A549 (cell line): Measurements from ENCODE around the gene SLC24A4. TPM values are rescaled to one million over a fixed set of nuclear protein-coding genes. Genes with fewer than 3 reads are reported as not detected.

ENCODE experiments used
- ATAC-seq, 2 experiments: fragments of 200-7000 bp in 1 of 2; fragments of >200 bp in 1 of 2; cut with Nextera tagmentation in 1 of 2; cut with Tn5 transposase in 1 of 2; 3 replicates each; pipeline versions ENCODE4 v1.8.0 to v1.9.1; 2018 to 2020; ENCODE audit warnings: mild to moderate bottlenecking in 1 of 2, moderate library complexity in 1 of 2
- CTCF ChIA-PET: fragments of 300-600 bp; sonication (Branson Sonifier 250); formaldehyde crosslinking; extraction: SDS; loops from one replicate; lab custom pipeline; 2021; ENCODE audit warnings: antibody characterized with exemption, inconsistent platforms; lab: Yijun Ruan, JAX
- POLR2A ChIA-PET: fragments of 350-600 bp; formaldehyde crosslinking; extraction: SDS; loops from one replicate; lab custom pipeline; 2021; ENCODE audit warnings: antibody characterized with exemption, inconsistent platforms; lab: Yijun Ruan, JAX
- DNase-seq, 2 experiments: peaks; one replicate each; pipeline versions ENCODE4 v3.0.0 to v3.0.0-alpha.2; 2011 to 2016; ENCODE audit warnings: low read depth in 1 of 2, low spot score in 1 of 2
- FAIRE-seq: peaks from 2 replicates; lab custom pipeline; 2011; peaks lifted over from hg19 to GRCh38; lab: Jason Lieb, UNC
- H3K27ac ChIP-seq, 2 experiments: fragments of >200 bp; sonication (Bioruptor Twin); formaldehyde crosslinking; 3 replicates each; pipeline ENCODE4 v1.5.1; 2016 to 2017
- H3K4me1 ChIP-seq: fragments of >200 bp; sonication (Bioruptor Twin); formaldehyde crosslinking; 3 replicates; pipeline ENCODE4 v1.6.1; 2016
- H3K4me2 ChIP-seq: fragments of >200 bp; sonication (Bioruptor Twin); formaldehyde crosslinking; 3 replicates; pipeline ENCODE4 v1.6.1; 2016
- H3K4me3 ChIP-seq: fragments of >200 bp; sonication (Bioruptor Twin); formaldehyde crosslinking; 3 replicates; pipeline ENCODE4 v1.5.1; 2016
- H3K9me3 ChIP-seq: fragments of >200 bp; sonication (Bioruptor Twin); formaldehyde crosslinking; 3 replicates; pipeline ENCODE4 v1.6.1; 2016
- BHLHE40 ChIP-seq: IDR thresholded peaks from 2 replicates; pipeline ENCODE4 v1.6.1; 2012; ENCODE audit warnings: low read depth, low read length, inconsistent platforms
- CHD4 ChIP-seq: fragments of 200-600 bp; sonication (generic); IDR thresholded peaks from 2 replicates; pipeline ENCODE4 v1.6.1; 2016; ENCODE audit warnings: antibody characterized with exemption, mild to moderate bottlenecking, borderline replicate concordance
- EHF ChIP-seq: fragments of 250-450 bp; sonication (Bioruptor Pico); IDR thresholded peaks from 2 replicates; pipeline ENCODE4 v1.5.0; 2020; ENCODE audit warnings: mild to moderate bottlenecking
- EP300 ChIP-seq, 2 experiments: fragments of >200 bp; sonication (Bioruptor Twin); formaldehyde crosslinking; IDR thresholded peaks; 2 replicates in 1 of 2; 3 replicates in 1 of 2; pipeline ENCODE4 v1.6.1; 2016 to 2017
- ESRRA ChIP-seq: fragments of 150-350 bp; IDR thresholded peaks from 2 replicates; pipeline ENCODE4 v1.6.1; 2014; ENCODE audit warnings: mild to moderate bottlenecking, low read length, borderline replicate concordance
- FOSL2 ChIP-seq, 2 experiments: fragments of 450-650 bp in 1 of 2; fragments of >200 bp in 1 of 2; sonication (Bioruptor Twin) in 1 of 2; formaldehyde crosslinking; IDR thresholded peaks; 2 replicates each; pipeline versions ENCODE4 v1.5.0 to v1.6.1; 2016 to 2020; ENCODE audit warnings: mild to moderate bottlenecking in 1 of 2, moderate library complexity in 1 of 2
- JUN ChIP-seq, 2 experiments: fragments of >200 bp; sonication (Bioruptor Twin); formaldehyde crosslinking; IDR thresholded peaks; 2 replicates in 1 of 2; 3 replicates in 1 of 2; pipeline ENCODE4 v1.6.1; 2016 to 2017
- MAFK ChIP-seq: fragments of 450-650 bp; IDR thresholded peaks from 2 replicates; pipeline ENCODE4 v1.6.1; 2014; ENCODE audit not compliant: partially characterized antibody
- MAZ ChIP-seq: fragments of 150-350 bp; IDR thresholded peaks from 2 replicates; pipeline ENCODE4 v1.6.1; 2014; ENCODE audit warnings: antibody characterized with exemption, low read depth, low read length, borderline replicate concordance
- NFE2L2 ChIP-seq: fragments of 150-350 bp; conservative IDR thresholded peaks from 2 replicates; pipeline ENCODE4 v1.6.1; 2014; ENCODE audit warnings: low read length
- RARB ChIP-seq: fragments of 250-450 bp; sonication (Bioruptor Pico); IDR thresholded peaks from 2 replicates; pipeline ENCODE4 v1.8.0; 2021; ENCODE audit warnings: mild to moderate bottlenecking, moderate library complexity
- RFX5 ChIP-seq: fragments of 450-650 bp; IDR thresholded peaks from 2 replicates; pipeline ENCODE4 v1.7.1; 2014; ENCODE audit warnings: antibody characterized with exemption, mild to moderate bottlenecking, moderate library complexity
- SMC3 ChIP-seq: fragments of >200 bp; sonication (Bioruptor Twin); formaldehyde crosslinking; IDR thresholded peaks from 3 replicates; pipeline ENCODE4 v1.6.1; 2018; ENCODE audit warnings: inconsistent platforms
- TP53 ChIP-seq: fragments of 250-450 bp; sonication (Bioruptor Pico); IDR thresholded peaks from 2 replicates; pipeline ENCODE4 v1.5.0; 2021; ENCODE audit warnings: mild to moderate bottlenecking, moderate library complexity
- ZNF302 ChIP-seq: fragments of 250-450 bp; sonication (Bioruptor Pico); IDR thresholded peaks from 2 replicates; pipeline ENCODE4 v1.9.0; 2021; ENCODE audit warnings: inconsistent platforms, mild to moderate bottlenecking, moderate library complexity
- WGBS: methylation state at CpG from one replicate; pipeline ENCODE4 v1.1.6; 2017; ENCODE audit errors: missing lambda C conversion rate; 5-methylcytosine and 5-hydroxymethylcytosine counted together
- polyA plus RNA-seq, 4 experiments: library from polyadenylated mRNA; depleted of rRNA in 3 of 4; stranded (reverse); fragments of >200 nt; fragmentation: RNase III in 1 of 4; extraction: RNeasy Plus Mini Kit Qiagen cat#74134 plus additional on column Dnase treatment in 1 of 4; gene quantifications; 2 replicates in 3 of 4; 3 replicates in 1 of 4; pipeline ENCODE4 v1.2.3, GENCODE V29; 2011 to 2017
- TF ChIP-seq, protein P1 (sequence below): IDR thresholded peaks from 2 replicates; pipeline ENCODE4 v1.6.1; 2012
- TF ChIP-seq, protein P2 (sequence below): fragments of >200 bp; sonication (Bioruptor Twin); formaldehyde crosslinking; IDR thresholded peaks from 3 replicates; pipeline ENCODE4 v1.5.1; 2016
- TF ChIP-seq, protein P3 (sequence below): fragments of 250-450 bp; sonication (Bioruptor Pico); IDR thresholded peaks from 2 replicates; pipeline ENCODE4 v1.5.0; 2020; ENCODE audit warnings: low read depth, mild to moderate bottlenecking, moderate library complexity

SLC24A4 gene
- polyA plus RNA-seq, 2 of the 4 experiments (the other 2 are of a cell fraction) = 0.05 to 0.19 TPM

DNA sequence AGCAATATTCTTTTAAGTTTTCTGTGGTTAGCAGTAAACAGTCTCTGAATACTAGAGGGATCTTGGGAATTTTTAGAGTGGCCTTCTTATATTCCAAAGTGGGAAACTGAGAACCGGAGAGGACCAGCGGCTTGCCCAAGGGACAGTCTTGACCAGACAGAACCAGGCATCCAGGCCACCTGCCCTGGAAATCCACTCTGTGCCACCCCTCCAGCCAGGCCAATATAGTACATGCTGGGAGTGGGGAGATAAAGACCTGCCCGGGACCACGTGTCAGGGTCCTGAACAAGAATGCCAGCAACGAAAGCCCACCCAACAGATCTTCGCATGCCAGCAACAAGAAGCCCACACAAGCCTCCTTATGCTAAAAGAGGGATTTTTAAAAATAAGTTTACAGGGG, 141.2 kb downstream of the SLC24A4 start (continued):
- TF ChIP-seq BHLHE40 (no peak), FOSL2 (IDR thresholded peaks at IDR 0.05) (no peak), FOSL2 (CRISPR knock-in tag; IDR thresholded peaks at IDR 0.05) (no peak)
- TF ChIP-seq, protein P1, sequence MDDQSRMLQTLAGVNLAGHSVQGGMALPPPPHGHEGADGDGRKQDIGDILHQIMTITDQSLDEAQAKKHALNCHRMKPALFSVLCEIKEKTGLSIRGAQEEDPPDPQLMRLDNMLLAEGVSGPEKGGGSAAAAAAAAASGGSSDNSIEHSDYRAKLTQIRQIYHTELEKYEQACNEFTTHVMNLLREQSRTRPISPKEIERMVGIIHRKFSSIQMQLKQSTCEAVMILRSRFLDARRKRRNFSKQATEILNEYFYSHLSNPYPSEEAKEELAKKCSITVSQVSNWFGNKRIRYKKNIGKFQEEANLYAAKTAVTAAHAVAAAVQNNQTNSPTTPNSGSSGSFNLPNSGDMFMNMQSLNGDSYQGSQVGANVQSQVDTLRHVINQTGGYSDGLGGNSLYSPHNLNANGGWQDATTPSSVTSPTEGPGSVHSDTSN = no peak

DNA sequence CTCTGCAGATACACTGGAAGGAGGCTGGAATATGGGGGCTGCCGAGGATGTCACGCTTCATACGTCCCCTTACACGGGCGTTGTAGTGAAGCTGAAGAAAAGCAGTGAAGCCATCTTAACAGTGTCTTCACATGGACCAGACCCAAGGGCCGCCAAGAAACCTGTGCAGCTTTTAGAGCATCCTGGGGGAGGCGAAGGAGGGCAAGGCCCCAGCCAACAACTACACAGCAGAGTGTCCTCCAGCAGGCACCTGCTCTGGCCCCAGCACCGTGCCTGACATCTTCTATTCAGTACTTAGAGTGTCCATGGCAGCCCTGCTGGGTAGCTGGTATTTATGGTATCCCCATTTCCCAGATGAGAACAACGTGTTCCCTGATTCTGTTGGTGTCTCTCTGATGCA, 141.8 kb downstream of the SLC24A4 start:
- DNase-seq (no peak), FAIRE-seq (no peak)
- CTCF ChIA-PET = interaction anchor here (1.1 to 3.9 kb wide), 2 partner anchors 8 to 139 kb away, joined by 3 to 27 read pairs; no protein-coding TSS in a partner anchor
- WGBS = 81% methylated on average over 9 of the region's 9 CpGs
- TF ChIP-seq, protein P2, sequence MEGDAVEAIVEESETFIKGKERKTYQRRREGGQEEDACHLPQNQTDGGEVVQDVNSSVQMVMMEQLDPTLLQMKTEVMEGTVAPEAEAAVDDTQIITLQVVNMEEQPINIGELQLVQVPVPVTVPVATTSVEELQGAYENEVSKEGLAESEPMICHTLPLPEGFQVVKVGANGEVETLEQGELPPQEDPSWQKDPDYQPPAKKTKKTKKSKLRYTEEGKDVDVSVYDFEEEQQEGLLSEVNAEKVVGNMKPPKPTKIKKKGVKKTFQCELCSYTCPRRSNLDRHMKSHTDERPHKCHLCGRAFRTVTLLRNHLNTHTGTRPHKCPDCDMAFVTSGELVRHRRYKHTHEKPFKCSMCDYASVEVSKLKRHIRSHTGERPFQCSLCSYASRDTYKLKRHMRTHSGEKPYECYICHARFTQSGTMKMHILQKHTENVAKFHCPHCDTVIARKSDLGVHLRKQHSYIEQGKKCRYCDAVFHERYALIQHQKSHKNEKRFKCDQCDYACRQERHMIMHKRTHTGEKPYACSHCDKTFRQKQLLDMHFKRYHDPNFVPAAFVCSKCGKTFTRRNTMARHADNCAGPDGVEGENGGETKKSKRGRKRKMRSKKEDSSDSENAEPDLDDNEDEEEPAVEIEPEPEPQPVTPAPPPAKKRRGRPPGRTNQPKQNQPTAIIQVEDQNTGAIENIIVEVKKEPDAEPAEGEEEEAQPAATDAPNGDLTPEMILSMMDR = no peak
- no peak for TF ChIP-seq ESRRA
- TF ChIP-seq RFX5 = no peak
- TF ChIP-seq CHD4 = no peak
- TF ChIP-seq EHF (CRISPR knock-in tag) = no peak
- no peak for TF ChIP-seq SMC3
- TF ChIP-seq NFE2L2 = no peak
- no peak for TF ChIP-seq JUN (IDR thresholded peaks at IDR 0.05)
- no peak for TF ChIP-seq RARB (CRISPR knock-in tag)
- TF ChIP-seq MAFK = no peak
- no peak for TF ChIP-seq ZNF302 (CRISPR knock-in tag)
- TF ChIP-seq TP53 (CRISPR knock-in tag) = no peak
- TF ChIP-seq EP300 (IDR thresholded peaks at IDR 0.05) = no peak
- TF ChIP-seq, protein P1 = no peak
- TF ChIP-seq, protein P3, sequence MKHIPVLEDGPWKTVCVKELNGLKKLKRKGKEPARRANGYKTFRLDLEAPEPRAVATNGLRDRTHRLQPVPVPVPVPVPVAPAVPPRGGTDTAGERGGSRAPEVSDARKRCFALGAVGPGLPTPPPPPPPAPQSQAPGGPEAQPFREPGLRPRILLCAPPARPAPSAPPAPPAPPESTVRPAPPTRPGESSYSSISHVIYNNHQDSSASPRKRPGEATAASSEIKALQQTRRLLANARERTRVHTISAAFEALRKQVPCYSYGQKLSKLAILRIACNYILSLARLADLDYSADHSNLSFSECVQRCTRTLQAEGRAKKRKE (CRISPR knock-in tag) = no peak
- no peak for TF ChIP-seq MAZ
- TF ChIP-seq, all 56 proteins: peak for 0
- no peak overlapping the region for H3K27ac ChIP-seq
- H3K9me3 ChIP-seq = peaks cover 17% of the 10 kb centered on the region
- no peaks in the 10 kb centered on the region for H3K4me1 ChIP-seq
- no peak overlapping the region for H3K4me2 ChIP-seq
- POLR2A ChIA-PET = no interaction called here
- ATAC-seq = no peak; a peak in 1 of 6 replicates
- H3K4me3 ChIP-seq = no peak overlapping the region

DNA sequence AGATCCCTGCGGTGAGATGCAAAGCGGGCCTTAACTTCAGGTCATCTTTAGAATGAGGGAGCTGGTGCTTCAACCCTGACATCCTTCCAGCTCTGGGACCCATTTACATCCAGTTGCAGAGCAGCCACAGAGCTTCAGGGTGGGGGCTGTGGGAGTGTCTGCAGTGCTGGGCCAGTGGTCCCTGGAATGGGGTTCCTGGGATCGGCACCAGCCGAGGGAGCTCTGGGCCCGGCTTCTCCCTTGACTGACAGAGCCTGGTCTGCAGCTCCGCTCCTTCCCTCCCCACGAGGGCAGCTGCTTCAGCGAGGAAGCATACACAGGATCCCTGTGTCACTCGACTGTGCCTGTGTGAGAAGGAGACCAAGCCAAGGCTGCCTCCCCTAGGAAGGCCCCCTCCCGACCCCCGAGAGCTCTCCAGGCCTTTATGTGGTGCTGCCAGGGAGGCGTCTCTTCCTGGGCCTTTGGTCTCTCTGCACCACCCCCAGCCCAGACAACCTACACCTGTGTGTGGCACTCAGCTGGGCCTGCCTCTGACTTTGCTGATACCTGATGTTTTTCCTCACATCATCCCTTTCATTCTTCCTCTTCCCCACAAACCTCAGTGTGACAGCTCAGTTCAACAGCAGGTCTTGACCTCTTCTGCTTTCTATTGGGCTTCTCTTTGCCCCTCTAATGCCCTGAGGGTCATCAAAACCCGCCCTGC, 142.5 kb downstream of the SLC24A4 start:
- TF ChIP-seq ESRRA = no peak
- FAIRE-seq = no peak
- peaks cover 17% of the 10 kb centered on the region for H3K9me3 ChIP-seq
- ChIA-PET CTCF (interaction anchor here (0.8 to 3.9 kb wide), 4 partner anchors 9 to 138 kb away, joined by 3 to 27 read pairs (median 5); no protein-coding TSS in a partner anchor), POLR2A (interaction anchor here (0.6 kb wide), 1 partner anchor 61 kb away, joined by 5 read pairs; no protein-coding TSS in a partner anchor)
- H3K4me3 ChIP-seq = no peak overlapping the region
- H3K4me1 ChIP-seq = 0 out of 3 replicates have a peak, but pooled peaks cover 4% of the 10 kb centered on the region
- no peak overlapping the region for H3K4me2 ChIP-seq
- WGBS = 72% methylated on average over 13 of the region's 13 CpGs
- no peak for DNase-seq
- H3K27ac ChIP-seq = 0 out of 6 replicates have a peak overlapping the region, but pooled peaks of 1 of the 2 experiments have one; percentile 22
- ATAC-seq = no peak
